Adipocyte (in vitro differentiated cells): ENCODE measurements around the gene DNAI1.

Experiments used
- DNase-seq: peaks from one replicate; pipeline ENCODE4 v3.0.0-alpha.2; 2015; ENCODE audit warnings: low read depth
- H3K27me3 ChIP-seq: replicated peaks from 2 replicates; pipeline ENCODE4 v1.7.0; 2013; ENCODE audit warnings: mild to moderate bottlenecking, low read length, moderate library complexity; ENCODE audit not compliant: control insufficient read depth, insufficient read depth
- H3K36me3 ChIP-seq: 2 replicates; pipeline ENCODE4 v1.7.0; 2013; ENCODE audit warnings: low read length, mild to moderate bottlenecking, moderate library complexity; ENCODE audit not compliant: control insufficient read depth, insufficient read depth, severe bottlenecking
- H3K4me1 ChIP-seq: 2 replicates; pipeline ENCODE4 v1.7.0; 2013; ENCODE audit warnings: mild to moderate bottlenecking, low read length, moderate library complexity; ENCODE audit not compliant: control insufficient read depth, insufficient read depth
- H3K4me3 ChIP-seq: 2 replicates; pipeline ENCODE4 v1.7.0; 2013; ENCODE audit warnings: mild to moderate bottlenecking, low read length, moderate library complexity
- H3K9ac ChIP-seq: 2 replicates; pipeline ENCODE4 v1.7.0; 2013; ENCODE audit warnings: mild to moderate bottlenecking, low read length, moderate library complexity
- H3K9me3 ChIP-seq: 2 replicates; pipeline ENCODE4 v1.7.0; 2013; ENCODE audit warnings: mild to moderate bottlenecking, low read length, moderate library complexity; ENCODE audit not compliant: control insufficient read depth

Gene DNAI1

GRCh38 chr9:34546834-34547827, 88.5 kb downstream of the DNAI1 start:
- no peak overlapping the region for H3K9ac ChIP-seq
- H3K27me3 ChIP-seq: peaks cover 9% of the 10 kb centered on the region
- no peaks in the 10 kb centered on the region for H3K4me1 ChIP-seq
- H3K36me3 ChIP-seq: no peaks in the 10 kb centered on the region
- H3K4me3 ChIP-seq: no peak overlapping the region
- H3K9me3 ChIP-seq: peaks cover 2% of the 10 kb centered on the region
- DNase-seq: peak; percentile 74

GRCh38 chr9:34547960-34548611, 89.5 kb downstream of the DNAI1 start:
- no peak overlapping the region for H3K4me3 ChIP-seq
- H3K4me1 ChIP-seq: no peaks in the 10 kb centered on the region
- H3K9ac ChIP-seq: no peak overlapping the region
- no peaks in the 10 kb centered on the region for H3K9me3 ChIP-seq
- DNase-seq: peak; percentile 86
- H3K27me3 ChIP-seq: peaks cover 11% of the 10 kb centered on the region
- H3K36me3 ChIP-seq: no peaks in the 10 kb centered on the region

- Histone ChIP-seq H3K9ac (no peak overlapping the region), H3K9me3 (no peaks in the 10 kb centered on the region), H3K4me1 (no peaks in the 10 kb centered on the region), H3K27me3 (peaks cover 9% of the 10 kb centered on the region), H3K4me3 (no peak overlapping the region), H3K36me3 (no peaks in the 10 kb centered on the region)
- DNase-seq: no peak
Measured at GRCh38 chr9:34549407-34549732, 90.8 kb downstream of the DNAI1 start.

GRCh38 chr9:34550016-34550680, 91.5 kb downstream of the DNAI1 start:
- no peaks in the 10 kb centered on the region for H3K9me3 ChIP-seq
- no peak overlapping the region for H3K9ac ChIP-seq
- peaks cover 4% of the 10 kb centered on the region for H3K27me3 ChIP-seq
- DNase-seq: no peak
- peaks cover 1% of the 10 kb centered on the region for H3K4me1 ChIP-seq
- H3K4me3 ChIP-seq: no peak overlapping the region
- no peaks in the 10 kb centered on the region for H3K36me3 ChIP-seq

- peaks cover 7% of the 10 kb centered on the region for H3K27me3 ChIP-seq
- H3K9ac ChIP-seq: no peak overlapping the region
- H3K9me3 ChIP-seq: no peaks in the 10 kb centered on the region
- no peak for DNase-seq
- H3K36me3 ChIP-seq: no peaks in the 10 kb centered on the region
- H3K4me3 ChIP-seq: no peak overlapping the region
- H3K4me1 ChIP-seq: peaks cover 6% of the 10 kb centered on the region
Measured at GRCh38 chr9:34550681-34551270, 92.2 kb downstream of the DNAI1 start.

- H3K36me3 ChIP-seq: no peaks in the 10 kb centered on the region
- H3K27me3 ChIP-seq: peaks cover 7% of the 10 kb centered on the region
- no peaks in the 10 kb centered on the region for H3K9me3 ChIP-seq
- no peak overlapping the region for H3K4me3 ChIP-seq
- H3K9ac ChIP-seq: no peak overlapping the region
- DNase-seq: no peak
- H3K4me1 ChIP-seq: peaks cover 6% of the 10 kb centered on the region
Measured at GRCh38 chr9:34551751-34552605, 93.4 kb downstream of the DNAI1 start.

GRCh38 chr9:34552606-34552981, 94.0 kb downstream of the DNAI1 start:
- no peaks in the 10 kb centered on the region for H3K9me3 ChIP-seq
- H3K4me3 ChIP-seq: no peak overlapping the region
- peaks cover 7% of the 10 kb centered on the region for H3K27me3 ChIP-seq
- H3K36me3 ChIP-seq: peaks cover 3% of the 10 kb centered on the region
- DNase-seq: no peak
- H3K9ac ChIP-seq: no peak overlapping the region
- peaks cover 6% of the 10 kb centered on the region for H3K4me1 ChIP-seq

GRCh38 chr9:34552986-34553385, 94.4 kb downstream of the DNAI1 start:
- H3K4me1 ChIP-seq: peaks cover 6% of the 10 kb centered on the region
- H3K9ac ChIP-seq: no peak overlapping the region
- no peaks in the 10 kb centered on the region for H3K9me3 ChIP-seq
- H3K36me3 ChIP-seq: peaks cover 3% of the 10 kb centered on the region
- no peak for DNase-seq
- H3K27me3 ChIP-seq: peaks cover 7% of the 10 kb centered on the region
- H3K4me3 ChIP-seq: no peak overlapping the region

- no peak for DNase-seq
- no peak overlapping the region for H3K4me3 ChIP-seq
- no peak overlapping the region for H3K9ac ChIP-seq
- H3K36me3 ChIP-seq: peaks cover 3% of the 10 kb centered on the region
- peaks cover 7% of the 10 kb centered on the region for H3K27me3 ChIP-seq
- peaks cover 6% of the 10 kb centered on the region for H3K4me1 ChIP-seq
- H3K9me3 ChIP-seq: no peaks in the 10 kb centered on the region
Measured at GRCh38 chr9:34553511-34554021, 95.0 kb downstream of the DNAI1 start.

GRCh38 chr9:34554211-34555001, 95.8 kb downstream of the DNAI1 start:
- Histone ChIP-seq H3K27me3 (peaks cover 7% of the 10 kb centered on the region), H3K4me1 (peaks cover 9% of the 10 kb centered on the region), H3K4me3 (no peak overlapping the region), H3K36me3 (peaks cover 3% of the 10 kb centered on the region), H3K9me3 (no peaks in the 10 kb centered on the region), H3K9ac (no peak overlapping the region)
- no peak for DNase-seq
